Measurements from ENCODE around the gene FMO1. TPM values are rescaled to one million over a fixed set of nuclear protein-coding genes. Genes with fewer than 3 reads are reported as not detected.

Gene FMO1
- total RNA-seq, 1 donor: under 0.01 TPM

- H3K4me3 ChIP-seq (ENCODE audit: low read depth, low read length): no peak overlapping the region
- no peak for TF ChIP-seq CTCF (IDR thresholded peaks at IDR 0.05; ENCODE audit: insufficient read depth, low read depth, low read length)
- no peak for DNase-seq (ENCODE audit: low read depth)
Observed at GRCh38 chr1:171243878-171244277, 4.4 kb upstream of the FMO1 start.

- DNase-seq (ENCODE audit: low read depth): peak; percentile 42
- no peak overlapping the region for H3K4me3 ChIP-seq (ENCODE audit: low read depth, low read length)
- TF ChIP-seq CTCF (IDR thresholded peaks at IDR 0.05; ENCODE audit: insufficient read depth, low read depth, low read length): peak; percentile 83
Observed at GRCh38 chr1:171245458-171246064, 2.7 kb upstream of the FMO1 start.

- TF ChIP-seq CTCF (IDR thresholded peaks at IDR 0.05; ENCODE audit: insufficient read depth, low read depth, low read length): no peak
- DNase-seq (ENCODE audit: low read depth): no peak
- no peak overlapping the region for H3K4me3 ChIP-seq (ENCODE audit: low read depth, low read length)
Observed at GRCh38 chr1:171247501-171247900, 793 bp upstream of the FMO1 start.

GRCh38 chr1:171248841-171249240, 547 bp downstream of the FMO1 start:
- TF ChIP-seq CTCF (IDR thresholded peaks at IDR 0.05; ENCODE audit: insufficient read depth, low read depth, low read length): no peak
- no peak overlapping the region for H3K4me3 ChIP-seq (ENCODE audit: low read depth, low read length)
- no peak for DNase-seq (ENCODE audit: low read depth)

GRCh38 chr1:171250263-171250662, 2.0 kb downstream of the FMO1 start:
- no peak for DNase-seq (ENCODE audit: low read depth)
- TF ChIP-seq CTCF (IDR thresholded peaks at IDR 0.05; ENCODE audit: insufficient read depth, low read depth, low read length): no peak

GRCh38 chr1:171251042-171251951, 3.0 kb downstream of the FMO1 start:
- H3K4me3 ChIP-seq (ENCODE audit: low read depth, low read length): peak overlapping the region; percentile 64
- TF ChIP-seq CTCF (IDR thresholded peaks at IDR 0.05; ENCODE audit: insufficient read depth, low read depth, low read length): peak; percentile 61
- DNase-seq (ENCODE audit: low read depth): peak; percentile 21

More at GRCh38 chr1:171250263-171250662, 2.0 kb downstream of the FMO1 start:
- H3K4me3 ChIP-seq (ENCODE audit: low read depth, low read length): no peak overlapping the region

Data from fibroblast of villous mesenchyme (primary cell).